ENCODE data around the gene TRPM4. TPM values are rescaled to one million over a fixed set of nuclear protein-coding genes. Genes with fewer than 3 reads are reported as not detected.

The TRPM4 gene
- total and polyA plus RNA-seq, 2 experiments from 2014 or later: 7.0 to 20.5 TPM

DNA sequence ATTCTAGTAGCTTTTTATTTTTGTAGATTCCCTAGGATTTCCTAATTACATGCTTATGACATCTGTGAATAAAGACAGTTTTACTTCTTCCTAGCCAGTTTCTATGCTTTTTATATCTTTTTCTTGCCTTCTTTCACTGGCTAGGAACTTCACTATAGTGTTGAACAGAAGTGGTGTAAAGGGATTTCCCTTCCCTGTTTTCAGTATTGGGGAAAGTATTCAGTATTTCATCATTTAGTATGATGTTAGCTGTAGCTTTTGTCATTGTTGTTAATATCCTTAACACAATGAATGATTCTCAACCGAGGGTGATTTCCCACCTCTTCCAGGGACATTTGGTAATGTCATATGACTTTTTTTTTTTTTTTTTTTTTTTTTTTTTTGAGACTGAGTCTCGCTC, 90.1 kb downstream of the TRPM4 start:
- no peak overlapping the region for H3K27ac ChIP-seq
- H3K9me3 ChIP-seq (ENCODE audit: low read depth): no peaks in the 10 kb centered on the region
- no peaks in the 10 kb centered on the region for H3K27me3 ChIP-seq
- H3K9me2 ChIP-seq (replicated peaks; ENCODE audit: insufficient read depth): no peaks in the 10 kb centered on the region
- no peak overlapping the region for H3K4me3 ChIP-seq
- H3K79me2 ChIP-seq: no peaks in the 10 kb centered on the region
- H3K4me2 ChIP-seq: no peak overlapping the region
- 50% methylated on average over 1 of the region's 2 CpGs for whole genome bisulfite sequencing (ENCODE audit: low lambda C conversion rate, missing lambda C conversion rate)
- no peaks in the 10 kb centered on the region for H3K4me1 ChIP-seq (ENCODE audit: insufficient read depth)
- TF ChIP-seq EZH2phosphoT487 (IDR thresholded peaks at IDR 0.05; ENCODE audit: low read depth, severe bottlenecking, unreplicated experiment) (no peak), EZH2 (IDR thresholded peaks at IDR 0.05; ENCODE audit: borderline replicate concordance) (no peak)
- TF ChIP-seq, protein P1, sequence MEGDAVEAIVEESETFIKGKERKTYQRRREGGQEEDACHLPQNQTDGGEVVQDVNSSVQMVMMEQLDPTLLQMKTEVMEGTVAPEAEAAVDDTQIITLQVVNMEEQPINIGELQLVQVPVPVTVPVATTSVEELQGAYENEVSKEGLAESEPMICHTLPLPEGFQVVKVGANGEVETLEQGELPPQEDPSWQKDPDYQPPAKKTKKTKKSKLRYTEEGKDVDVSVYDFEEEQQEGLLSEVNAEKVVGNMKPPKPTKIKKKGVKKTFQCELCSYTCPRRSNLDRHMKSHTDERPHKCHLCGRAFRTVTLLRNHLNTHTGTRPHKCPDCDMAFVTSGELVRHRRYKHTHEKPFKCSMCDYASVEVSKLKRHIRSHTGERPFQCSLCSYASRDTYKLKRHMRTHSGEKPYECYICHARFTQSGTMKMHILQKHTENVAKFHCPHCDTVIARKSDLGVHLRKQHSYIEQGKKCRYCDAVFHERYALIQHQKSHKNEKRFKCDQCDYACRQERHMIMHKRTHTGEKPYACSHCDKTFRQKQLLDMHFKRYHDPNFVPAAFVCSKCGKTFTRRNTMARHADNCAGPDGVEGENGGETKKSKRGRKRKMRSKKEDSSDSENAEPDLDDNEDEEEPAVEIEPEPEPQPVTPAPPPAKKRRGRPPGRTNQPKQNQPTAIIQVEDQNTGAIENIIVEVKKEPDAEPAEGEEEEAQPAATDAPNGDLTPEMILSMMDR (IDR thresholded peaks at IDR 0.05; ENCODE audit: poor library complexity): no peak
- H4K20me1 ChIP-seq (ENCODE audit: insufficient read depth, poor library complexity, severe bottlenecking): no peaks in the 10 kb centered on the region
- no peak overlapping the region for H2AFZ ChIP-seq
- no peak for DNase-seq (ENCODE audit: low spot score)
- no peaks in the 10 kb centered on the region for H3K36me3 ChIP-seq (replicated peaks; ENCODE audit: insufficient read depth, low read depth)

DNA sequence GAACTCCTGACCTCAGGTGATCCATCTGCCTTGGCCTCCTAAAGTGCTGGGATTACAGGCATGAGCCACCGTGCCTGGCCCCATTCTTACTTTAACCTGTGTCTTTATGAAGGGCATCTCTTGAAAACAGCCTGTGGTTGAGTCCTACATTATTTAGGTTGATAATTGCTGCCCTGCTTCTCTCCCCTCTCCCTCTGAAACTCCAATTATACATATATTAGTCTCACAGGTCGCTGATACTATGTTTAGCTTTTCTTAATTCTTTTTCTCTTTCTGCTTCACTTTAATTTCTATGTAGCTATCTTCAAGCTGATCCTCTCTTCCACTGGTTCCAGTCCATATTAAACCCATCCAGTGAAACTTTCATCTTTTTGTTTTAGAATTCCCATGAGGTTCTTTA, 92.3 kb downstream of the TRPM4 start:
- no peak for DNase-seq (ENCODE audit: low spot score)
- no peak overlapping the region for H3K27ac ChIP-seq
- H3K4me1 ChIP-seq (ENCODE audit: insufficient read depth): no peaks in the 10 kb centered on the region
- no peak for TF ChIP-seq EZH2phosphoT487 (IDR thresholded peaks at IDR 0.05; ENCODE audit: low read depth, severe bottlenecking, unreplicated experiment)
- TF ChIP-seq EZH2 (IDR thresholded peaks at IDR 0.05; ENCODE audit: borderline replicate concordance): no peak
- TF ChIP-seq, protein P1 (IDR thresholded peaks at IDR 0.05; ENCODE audit: poor library complexity): no peak
- H3K9me2 ChIP-seq (replicated peaks; ENCODE audit: insufficient read depth): no peaks in the 10 kb centered on the region
- no peaks in the 10 kb centered on the region for H4K20me1 ChIP-seq (ENCODE audit: insufficient read depth, poor library complexity, severe bottlenecking)
- WGBS (ENCODE audit: low lambda C conversion rate, missing lambda C conversion rate): 86% methylated on average over 2 of the region's 2 CpGs
- no peak overlapping the region for H3K4me2 ChIP-seq
- H3K36me3 ChIP-seq (replicated peaks; ENCODE audit: insufficient read depth, low read depth): no peaks in the 10 kb centered on the region
- H3K4me3 ChIP-seq: no peak overlapping the region
- no peaks in the 10 kb centered on the region for H3K27me3 ChIP-seq
- H2AFZ ChIP-seq: no peak overlapping the region
- H3K79me2 ChIP-seq: no peaks in the 10 kb centered on the region
- no peaks in the 10 kb centered on the region for H3K9me3 ChIP-seq (ENCODE audit: low read depth)

DNA sequence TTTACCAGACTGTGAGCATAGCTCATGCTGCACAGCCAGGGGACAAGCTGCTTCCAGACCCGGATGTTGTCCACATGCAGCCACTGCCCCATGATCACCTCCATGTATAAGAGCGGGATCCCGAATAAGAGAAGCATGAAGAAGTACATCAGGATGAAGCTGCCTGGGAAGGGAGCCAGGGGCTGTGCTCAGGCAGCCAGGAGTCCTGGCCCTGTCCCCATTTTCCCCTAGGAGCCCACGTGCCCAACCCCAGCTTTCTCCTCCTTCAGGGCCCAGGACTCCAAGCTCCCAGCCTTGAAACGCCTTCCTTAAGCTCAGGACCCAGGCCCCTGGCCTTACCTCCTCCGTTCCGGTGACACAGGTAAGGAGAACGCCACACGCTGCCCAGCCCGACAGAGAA, 98.1 kb downstream of the TRPM4 start:
- Histone ChIP-seq H3K27me3 (no peaks in the 10 kb centered on the region), H2AFZ (no peak overlapping the region), H3K4me3 (no peak overlapping the region), H3K79me2 (no peaks in the 10 kb centered on the region), H3K9me2 (replicated peaks; ENCODE audit: insufficient read depth) (no peaks in the 10 kb centered on the region), H4K20me1 (ENCODE audit: insufficient read depth, poor library complexity, severe bottlenecking) (no peaks in the 10 kb centered on the region), H3K27ac (no peak overlapping the region), H3K4me2 (no peak overlapping the region), H3K36me3 (replicated peaks; ENCODE audit: insufficient read depth, low read depth) (no peaks in the 10 kb centered on the region), H3K4me1 (ENCODE audit: insufficient read depth) (no peaks in the 10 kb centered on the region), H3K9me3 (ENCODE audit: low read depth) (no peaks in the 10 kb centered on the region)
- WGBS (ENCODE audit: low lambda C conversion rate, missing lambda C conversion rate): 89% methylated on average over 10 of the region's 10 CpGs
- TF ChIP-seq, protein P1 (IDR thresholded peaks at IDR 0.05; ENCODE audit: poor library complexity): no peak
- no peak for TF ChIP-seq EZH2 (IDR thresholded peaks at IDR 0.05; ENCODE audit: borderline replicate concordance)
- DNase-seq (ENCODE audit: low spot score): no peak

DNA sequence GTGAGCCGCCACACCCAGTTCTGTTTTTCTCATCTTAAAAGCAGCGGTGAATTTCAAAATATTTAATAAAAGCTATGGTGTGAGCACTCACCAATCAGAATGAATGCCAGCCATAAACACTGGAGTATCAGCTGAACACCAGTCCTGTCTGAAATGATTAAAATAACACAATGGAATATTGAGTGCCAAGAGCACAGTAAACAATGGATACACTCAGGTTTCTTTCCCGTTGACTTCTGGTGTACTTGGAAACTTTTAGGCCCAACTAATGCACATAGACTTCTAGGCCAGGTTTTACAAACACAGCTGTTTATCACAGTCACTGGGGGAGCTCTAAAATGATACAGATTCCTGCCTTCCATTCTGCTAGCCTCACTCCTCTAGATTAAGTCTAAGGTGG, 99.1 kb downstream of the TRPM4 start:
- no peaks in the 10 kb centered on the region for H3K36me3 ChIP-seq (replicated peaks; ENCODE audit: insufficient read depth, low read depth)

More for the DNA sequence above, 99.1 kb downstream of the TRPM4 start:
- Histone ChIP-seq H3K4me1 (ENCODE audit: insufficient read depth) (no peaks in the 10 kb centered on the region), H3K4me2 (no peak overlapping the region), H3K27ac (no peak overlapping the region), H3K4me3 (no peak overlapping the region), H2AFZ (no peak overlapping the region), H3K79me2 (no peaks in the 10 kb centered on the region), H3K9me3 (ENCODE audit: low read depth) (no peaks in the 10 kb centered on the region), H3K9me2 (replicated peaks; ENCODE audit: insufficient read depth) (no peaks in the 10 kb centered on the region), H3K27me3 (no peaks in the 10 kb centered on the region), H4K20me1 (ENCODE audit: insufficient read depth, poor library complexity, severe bottlenecking) (no peaks in the 10 kb centered on the region)
- TF ChIP-seq, protein P1 (IDR thresholded peaks at IDR 0.05; ENCODE audit: poor library complexity): no peak
- no peak for TF ChIP-seq EZH2 (IDR thresholded peaks at IDR 0.05; ENCODE audit: borderline replicate concordance)
- TF ChIP-seq EZH2phosphoT487 (IDR thresholded peaks at IDR 0.05; ENCODE audit: low read depth, severe bottlenecking, unreplicated experiment): no peak
- 89% methylated on average over 3 of the region's 3 CpGs for WGBS (ENCODE audit: low lambda C conversion rate, missing lambda C conversion rate)
- no peak for DNase-seq (ENCODE audit: low spot score)

All from hepatocyte (in vitro differentiated cells).